ENCODE measurements around the gene SLC16A2.

Gene SLC16A2

DNA sequence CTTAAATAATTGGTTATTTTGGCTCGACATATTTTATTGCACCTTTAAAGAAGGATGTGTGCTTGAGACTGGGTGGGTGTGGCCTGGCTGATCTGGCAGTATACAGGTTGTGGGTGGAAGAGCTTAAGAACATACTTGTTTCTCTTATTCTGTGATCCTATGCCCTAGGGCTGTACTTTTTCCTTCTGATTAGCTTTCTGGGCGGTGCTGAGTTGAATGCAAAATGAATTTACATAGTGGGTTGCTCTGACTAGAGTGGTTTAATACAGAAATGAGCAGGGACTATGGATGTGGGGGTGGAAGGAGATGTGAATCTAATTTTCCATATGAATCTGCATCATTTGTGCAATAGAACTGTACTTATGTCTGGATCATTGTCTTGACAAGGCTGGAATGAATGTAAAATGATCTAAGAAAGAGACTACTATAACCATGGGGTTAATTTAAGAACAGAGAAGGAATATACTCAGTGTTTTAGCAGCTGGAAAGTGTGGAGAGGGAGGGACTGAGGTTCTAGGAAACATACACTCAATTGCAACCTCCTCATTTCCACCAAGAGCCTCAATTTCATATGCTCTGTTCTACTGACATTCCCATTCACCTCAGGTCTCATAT lies 119.4 kb downstream of the SLC16A2 start:
- DNase-seq: no peak

DNA sequence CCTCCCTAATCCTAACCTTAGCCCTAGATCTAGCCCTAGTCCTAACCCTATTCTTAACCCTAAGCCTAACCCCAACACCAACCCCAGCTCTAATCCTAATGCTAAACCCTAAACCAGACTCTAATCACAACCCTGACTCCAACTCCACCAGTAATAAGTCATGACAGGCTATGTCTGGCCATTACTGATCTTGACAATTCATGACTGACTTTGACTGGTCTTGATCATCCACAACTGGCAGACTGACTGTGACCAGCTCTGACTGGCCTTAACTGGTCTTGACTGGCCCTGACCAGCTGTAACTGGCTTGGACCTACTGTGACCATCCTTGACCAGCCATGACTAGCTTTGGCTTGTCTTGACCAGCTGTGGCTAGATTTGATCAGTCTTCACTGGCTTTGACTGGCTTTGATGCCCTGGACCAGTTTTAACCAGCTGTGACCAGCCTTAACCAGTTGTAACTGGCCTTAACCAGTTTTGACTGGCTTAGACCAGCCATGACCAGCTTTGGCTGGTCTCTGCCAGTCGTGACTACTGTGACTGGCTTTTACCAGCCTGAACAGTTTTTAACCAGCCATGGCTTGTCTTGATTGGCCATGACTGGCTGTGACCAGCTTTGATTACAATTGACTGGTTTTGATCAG lies 124.7 kb downstream of the SLC16A2 start:
- no peak for DNase-seq

DNA sequence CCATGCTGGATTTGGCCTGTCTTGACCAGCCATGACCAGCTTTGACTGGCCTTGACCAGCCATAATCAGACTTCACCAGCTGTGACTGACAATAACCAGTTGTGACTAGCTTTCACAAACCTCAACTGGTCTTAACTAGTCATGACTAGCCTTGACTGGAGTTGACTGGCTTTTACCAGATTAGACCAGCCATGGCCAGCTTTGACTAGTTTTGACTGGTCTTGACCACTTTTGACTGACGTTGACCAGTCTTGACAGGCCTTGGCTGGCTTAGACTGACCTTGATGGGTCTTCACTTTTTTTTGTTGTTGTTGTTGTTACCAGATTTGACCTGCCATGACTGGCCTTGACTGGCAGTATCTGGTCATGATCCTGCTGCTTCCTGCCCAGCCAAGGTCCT lies 125.7 kb downstream of the SLC16A2 start:
- DNase-seq: no peak

DNA sequence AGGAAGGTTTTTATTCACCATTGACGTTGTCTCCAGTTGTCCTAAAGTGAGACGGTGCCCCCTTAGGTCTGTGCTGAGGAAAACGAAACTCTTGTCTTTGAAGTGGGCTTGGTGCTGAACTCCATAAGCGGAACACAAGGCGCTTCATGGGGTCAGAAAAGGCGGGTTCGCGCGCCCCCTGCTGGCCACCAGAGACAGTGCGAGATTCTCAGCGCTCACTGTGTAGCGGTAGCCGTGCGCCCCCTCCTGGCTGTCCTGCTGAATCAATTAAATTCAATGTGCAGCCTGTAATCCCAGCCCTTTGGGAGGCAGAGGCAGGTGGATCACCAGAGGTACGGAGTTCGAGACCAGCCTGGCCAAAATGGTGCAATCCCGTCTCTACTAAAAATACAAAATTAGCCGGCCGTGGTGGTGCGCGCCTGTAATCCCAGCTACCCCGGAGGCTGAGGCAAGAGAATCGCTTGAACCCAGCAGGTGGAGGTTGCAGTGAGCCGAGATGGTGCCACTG lies 129.1 kb downstream of the SLC16A2 start:
- peak; percentile 69 for DNase-seq

DNA sequence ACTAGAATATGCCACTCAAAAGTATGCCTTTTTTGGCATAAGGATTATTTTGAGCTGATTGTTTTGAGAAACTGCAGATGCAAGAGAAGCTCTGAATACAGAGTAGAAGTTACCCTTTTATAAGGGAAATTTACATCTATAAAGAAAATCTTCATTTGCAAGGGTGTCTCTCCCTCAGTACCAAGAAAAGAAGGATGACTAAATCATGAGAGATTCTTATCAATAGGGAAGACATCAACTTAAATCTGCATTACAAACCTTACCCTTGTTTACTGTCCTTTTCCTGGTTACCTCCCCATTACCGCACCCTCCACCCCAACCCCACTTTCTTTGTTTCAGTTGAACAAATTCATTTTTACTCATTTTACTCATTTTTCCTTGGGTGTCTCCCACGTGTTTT lies 130.6 kb downstream of the SLC16A2 start:
- DNase-seq: no peak

DNA sequence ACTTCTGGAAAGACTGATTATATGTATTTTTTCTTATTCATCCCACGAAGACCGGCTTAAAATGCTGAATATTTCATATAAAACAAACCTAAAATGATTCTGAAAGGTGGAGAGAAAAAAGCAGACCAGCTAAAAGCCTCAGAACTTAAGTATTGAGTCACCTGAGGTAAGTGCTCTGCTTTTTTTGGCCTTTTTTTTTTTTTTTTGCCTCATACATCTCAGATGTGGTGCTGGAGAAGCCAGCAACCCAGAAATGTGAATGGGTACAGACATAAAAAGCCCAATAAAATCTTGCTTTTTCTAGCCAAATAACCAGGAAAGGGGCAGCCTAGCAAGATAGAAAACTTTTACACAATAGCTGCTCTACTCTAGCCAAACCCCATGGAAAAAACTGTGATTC lies 136.1 kb downstream of the SLC16A2 start:
- DNase-seq: no peak

DNA sequence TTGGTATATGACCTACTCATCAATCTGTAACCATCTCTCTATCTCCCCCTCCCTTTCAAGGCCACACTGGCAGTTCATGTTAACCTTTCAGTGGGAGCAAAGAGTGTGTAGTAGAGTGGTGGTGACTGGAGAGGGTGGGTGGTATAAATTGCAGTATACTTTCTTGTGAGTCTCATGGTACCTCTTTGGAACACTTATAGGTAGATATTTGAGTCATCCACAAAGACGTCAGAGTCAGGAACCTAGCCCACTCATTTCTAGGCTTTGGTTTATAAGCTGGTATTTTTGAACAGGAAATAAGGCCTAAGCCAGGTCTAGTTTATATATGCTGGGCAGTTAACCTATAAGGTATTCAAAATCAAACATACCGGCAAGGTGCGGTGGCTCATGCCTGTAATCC lies 156.8 kb downstream of the SLC16A2 start:
- DNase-seq: no peak

DNA sequence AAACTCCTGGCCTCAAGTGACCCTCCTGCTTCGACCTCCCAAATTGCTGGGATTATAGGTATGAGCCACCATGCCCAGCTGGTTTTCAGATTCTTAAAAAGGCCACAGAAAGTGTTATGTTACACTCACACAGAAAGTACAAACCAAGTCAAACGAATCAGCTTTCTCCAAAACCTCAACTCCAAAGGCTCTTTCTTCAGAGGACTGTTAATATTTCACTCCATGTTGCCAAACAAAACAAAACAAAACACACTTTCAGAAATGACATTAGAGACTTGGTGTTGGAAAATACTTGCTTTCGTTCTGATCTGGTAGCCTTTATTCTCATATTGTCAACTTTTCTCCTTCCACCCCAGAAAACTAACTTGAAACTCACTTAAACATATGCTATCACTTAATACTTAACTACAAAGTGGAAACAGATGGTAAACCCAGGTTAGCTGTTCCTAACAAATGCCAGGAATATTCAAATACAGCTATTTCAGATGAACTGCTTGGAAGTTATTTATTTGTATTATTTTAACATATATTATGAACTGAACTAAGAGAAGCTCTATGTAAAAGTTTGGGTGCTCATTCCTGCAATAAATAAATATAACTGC lies 158.4 kb downstream of the SLC16A2 start:
- no peak for DNase-seq
